ENCODE results near the gene SAMM50. TPM values are rescaled to one million over a fixed set of nuclear protein-coding genes. Genes with fewer than 3 reads are reported as not detected.
A peak's percentile ranks its signal among the peaks of the same experiment; 100 is the strongest.

The SAMM50 gene
- total RNA-seq, 1 donor from 2014 or later = 23.6 TPM

DNA sequence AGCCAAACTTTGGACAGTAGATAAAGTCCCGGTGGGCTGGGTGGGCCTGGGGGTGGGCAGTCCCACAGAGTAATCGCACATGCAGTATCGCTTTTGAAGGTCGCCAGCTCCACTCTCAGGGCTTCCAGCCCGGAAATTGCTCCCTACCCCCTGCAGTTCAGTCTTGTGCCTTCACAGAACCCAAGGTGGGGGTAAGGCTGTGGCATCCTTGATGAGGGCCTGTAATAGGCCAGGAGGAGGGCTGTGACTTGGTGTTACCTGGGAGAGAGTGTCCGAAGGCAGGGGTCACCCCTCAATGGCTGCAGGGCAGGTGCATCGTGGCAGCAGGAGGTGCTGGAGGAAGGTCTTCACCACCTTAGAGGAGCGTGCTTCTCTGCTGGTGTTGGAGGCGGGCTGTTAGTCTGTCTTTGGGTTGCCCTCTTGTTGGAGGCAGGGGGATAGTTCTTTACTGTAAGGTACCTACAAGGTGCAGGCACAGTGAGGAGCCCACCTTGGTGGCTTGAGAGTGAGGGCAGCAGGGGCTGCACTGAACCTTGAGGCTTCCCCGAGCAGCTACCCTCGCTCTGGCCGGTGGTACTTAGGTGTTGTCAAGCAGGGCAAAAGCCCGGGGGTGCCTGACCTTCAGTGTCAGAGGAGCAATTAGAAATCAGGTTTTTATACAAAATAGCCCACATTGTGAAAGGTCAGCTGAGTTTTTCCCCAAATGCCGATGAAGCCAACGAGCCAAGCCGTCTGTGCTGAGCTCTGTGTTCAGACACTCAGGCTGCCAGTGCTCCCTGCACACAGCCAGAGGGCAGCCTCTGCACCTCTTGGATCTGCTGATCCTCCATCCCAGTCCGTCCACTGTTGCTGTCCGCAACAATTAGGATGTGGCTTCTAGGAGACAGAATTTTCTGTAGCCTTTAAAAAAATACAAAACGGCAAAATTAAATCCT, 21.9 kb downstream of the SAMM50 start:
- ATAC-seq (no peak), DNase-seq (ENCODE audit: low spot score) (no peak)

- DNase-seq (ENCODE audit: low spot score) (no peak), ATAC-seq (no peak)
These were observed 23.3 kb downstream of the SAMM50 start for GRCh38 chr22:43978558-43978957.

- DNase-seq (ENCODE audit: low spot score) = no peak
These were observed 25.3 kb downstream of the SAMM50 start for GRCh38 chr22:43980579-43980978.

GRCh38 chr22:43980996-43981395, 25.8 kb downstream of the SAMM50 start:
- no peak for DNase-seq (ENCODE audit: low spot score)
- ATAC-seq = peak; percentile 62

More at GRCh38 chr22:43980579-43980978, 25.3 kb downstream of the SAMM50 start:
- ATAC-seq = no peak

- DNase-seq (ENCODE audit: low spot score) (no peak), ATAC-seq (no peak)
These were observed 28.6 kb downstream of the SAMM50 start for GRCh38 chr22:43983808-43984207.

GRCh38 chr22:43985532-43985931, 30.3 kb downstream of the SAMM50 start:
- ATAC-seq = no peak
- DNase-seq (ENCODE audit: low spot score) = no peak

DNA sequence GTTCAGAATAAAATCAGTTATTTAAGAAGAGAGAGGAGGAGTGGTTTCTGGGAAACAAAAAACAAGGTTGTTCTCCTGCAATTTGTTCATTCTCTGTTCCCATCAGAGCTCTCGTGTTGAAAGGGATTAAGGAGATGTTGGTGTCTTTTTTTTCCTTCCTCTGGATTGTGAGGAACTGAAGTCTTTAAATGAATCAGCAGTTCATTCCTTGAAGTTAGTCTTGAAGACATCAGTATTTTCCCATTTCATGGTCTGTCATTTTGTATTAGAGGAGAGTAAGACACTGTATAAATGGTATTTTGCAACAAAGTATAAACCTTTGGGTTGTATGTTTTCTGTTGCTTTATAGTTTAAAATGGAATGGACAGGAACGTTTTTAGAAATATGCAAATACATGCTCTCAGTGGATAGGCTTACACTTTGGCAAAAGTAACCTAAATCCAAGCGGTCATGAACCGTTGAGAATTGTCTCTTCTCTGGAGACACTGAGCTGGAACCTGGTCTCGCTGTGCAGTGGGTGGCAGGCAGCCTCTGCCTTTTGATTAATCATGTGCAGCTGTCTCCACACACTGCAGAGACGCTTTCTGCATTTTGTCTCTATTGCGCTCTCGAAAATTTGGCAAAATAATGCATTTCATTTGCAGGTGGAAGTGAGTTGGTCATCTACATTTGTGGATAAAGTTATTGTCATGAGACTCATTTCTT, 33.0 kb downstream of the SAMM50 start:
- ATAC-seq (no peak), DNase-seq (ENCODE audit: low spot score) (no peak)

DNA sequence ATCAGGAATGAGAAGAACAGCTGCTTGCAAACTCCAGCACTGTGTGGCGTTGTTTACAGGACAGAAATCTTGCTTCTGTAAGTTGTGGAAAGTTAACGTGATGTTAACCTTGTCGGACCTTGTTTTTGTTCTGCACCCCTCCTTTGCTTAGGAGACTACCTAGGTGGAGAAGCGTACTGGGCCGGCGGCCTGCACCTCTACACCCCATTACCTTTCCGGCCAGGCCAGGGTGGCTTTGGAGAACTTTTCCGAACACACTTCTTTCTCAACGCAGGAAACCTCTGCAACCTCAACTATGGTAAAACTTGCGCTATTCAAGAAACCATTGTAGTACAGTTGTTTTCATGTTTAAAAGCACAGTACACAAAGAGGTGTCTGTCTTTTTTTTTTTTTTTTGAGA, 33.7 kb downstream of the SAMM50 start:
- ATAC-seq (no peak), DNase-seq (ENCODE audit: low spot score) (no peak)

DNA sequence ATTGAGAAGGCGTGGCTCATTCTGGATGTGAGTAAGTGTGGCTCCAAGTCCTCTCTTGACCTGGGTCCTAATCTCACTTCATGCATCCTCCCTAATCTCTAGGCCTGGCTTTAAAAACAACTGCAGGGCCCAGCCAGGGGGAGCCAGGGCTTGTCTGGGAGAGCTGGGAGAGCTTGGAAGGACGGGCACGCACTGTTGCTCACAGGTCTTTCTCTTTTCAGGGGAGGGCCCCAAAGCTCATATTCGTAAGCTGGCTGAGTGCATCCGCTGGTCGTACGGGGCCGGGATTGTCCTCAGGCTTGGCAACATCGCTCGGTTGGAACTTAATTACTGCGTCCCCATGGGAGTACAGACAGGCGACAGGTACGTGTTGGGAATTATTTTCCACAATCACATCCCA, 34.8 kb downstream of the SAMM50 start:
- ATAC-seq (no peak), DNase-seq (ENCODE audit: low spot score) (no peak)

DNA sequence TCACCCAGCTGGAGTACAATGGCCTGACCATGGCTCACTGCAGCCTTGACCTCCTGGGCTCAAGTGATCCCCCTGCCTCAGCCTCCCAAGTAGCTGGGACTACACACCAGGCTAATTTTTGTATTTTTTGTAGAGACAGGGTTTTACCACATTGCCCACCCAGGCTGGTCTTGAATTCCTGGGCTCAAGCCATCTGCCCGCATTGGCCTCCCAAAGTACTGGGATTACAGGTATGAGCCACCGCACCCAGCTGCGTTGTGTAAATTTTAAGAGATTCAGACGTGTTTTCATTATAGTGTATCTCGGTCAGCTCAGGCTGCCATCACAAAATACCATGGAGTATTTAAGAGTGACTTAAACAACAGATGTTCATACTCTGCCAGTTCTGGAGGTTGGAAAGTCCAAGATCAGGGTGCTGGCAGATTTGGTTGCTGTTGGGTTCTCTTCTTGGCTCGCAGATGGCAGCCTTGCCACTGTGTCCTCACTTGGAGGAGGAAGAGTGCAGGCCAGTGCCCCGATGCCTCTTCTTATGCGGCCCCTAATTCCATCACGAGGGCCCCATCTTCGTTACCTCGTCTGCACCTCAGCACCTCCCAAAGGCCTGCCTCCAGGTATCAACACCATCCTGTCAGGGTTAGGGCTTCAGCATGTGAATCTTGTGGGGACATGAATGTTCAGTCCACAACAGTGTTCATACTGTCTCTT, 36.2 kb downstream of the SAMM50 start:
- no peak for DNase-seq (ENCODE audit: low spot score)
- no peak for ATAC-seq

DNA sequence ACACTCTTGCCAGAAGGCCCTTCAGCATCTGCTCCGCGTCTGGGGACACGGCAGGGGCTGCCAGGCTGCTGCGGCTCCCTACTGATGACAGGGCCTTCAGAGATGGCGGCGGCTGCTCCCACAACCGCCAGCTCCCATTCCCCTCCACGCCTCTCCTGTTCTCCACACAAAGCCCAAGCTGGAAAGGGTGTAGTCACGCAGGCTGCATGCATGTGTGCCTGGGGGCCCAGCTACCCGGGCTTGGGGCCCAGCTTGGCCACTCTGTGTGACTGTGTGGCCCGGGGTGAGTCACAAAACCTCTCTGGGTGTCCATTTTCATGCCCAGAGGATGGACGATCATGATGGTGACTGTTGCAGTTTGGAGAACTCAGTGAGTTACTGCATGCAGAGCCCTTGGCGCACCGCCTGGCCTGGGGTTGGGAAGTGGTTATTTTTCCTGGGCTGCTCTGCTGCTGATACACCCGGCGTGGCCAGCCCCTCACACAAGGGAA, 37.1 kb downstream of the SAMM50 start:
- peak; percentile 31 for ATAC-seq
- no peak for DNase-seq (ENCODE audit: low spot score)

- peak; percentile 88 for ATAC-seq
- DNase-seq (ENCODE audit: low spot score) = no peak
These were observed 38.0 kb downstream of the SAMM50 start for GRCh38 chr22:43993072-43993760.

DNA sequence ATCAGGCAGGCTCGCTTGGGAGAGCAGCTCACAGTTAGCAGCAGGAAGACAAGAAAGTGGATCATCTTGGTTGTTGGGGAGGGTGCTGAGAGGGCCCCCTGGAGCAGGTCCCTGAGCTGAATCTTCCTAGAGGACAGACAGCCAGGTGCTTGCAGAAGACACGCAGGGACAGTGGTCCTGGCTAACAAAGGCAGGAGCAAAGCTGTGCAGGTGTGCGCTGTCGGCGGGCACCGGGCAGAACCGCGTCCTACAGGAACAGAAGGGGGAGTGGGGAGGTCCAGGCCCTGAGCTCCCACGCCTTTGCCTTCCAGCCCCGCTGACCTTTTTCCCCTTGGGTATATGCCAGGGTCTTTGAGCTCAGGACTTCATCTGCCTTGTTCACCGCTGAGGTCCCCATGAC, 38.8 kb downstream of the SAMM50 start:
- no peak for DNase-seq (ENCODE audit: low spot score)
- peak; percentile 17 for ATAC-seq

GRCh38 chr22:43994416-43994815, 39.2 kb downstream of the SAMM50 start:
- ATAC-seq (no peak), DNase-seq (ENCODE audit: low spot score) (no peak)

GRCh38 chr22:43995057-43995685, 39.9 kb downstream of the SAMM50 start:
- DNase-seq (ENCODE audit: low spot score) (no peak), ATAC-seq (no peak)

GRCh38 chr22:43995798-43996169, 40.5 kb downstream of the SAMM50 start:
- ATAC-seq (no peak), DNase-seq (ENCODE audit: low spot score) (no peak)

DNA sequence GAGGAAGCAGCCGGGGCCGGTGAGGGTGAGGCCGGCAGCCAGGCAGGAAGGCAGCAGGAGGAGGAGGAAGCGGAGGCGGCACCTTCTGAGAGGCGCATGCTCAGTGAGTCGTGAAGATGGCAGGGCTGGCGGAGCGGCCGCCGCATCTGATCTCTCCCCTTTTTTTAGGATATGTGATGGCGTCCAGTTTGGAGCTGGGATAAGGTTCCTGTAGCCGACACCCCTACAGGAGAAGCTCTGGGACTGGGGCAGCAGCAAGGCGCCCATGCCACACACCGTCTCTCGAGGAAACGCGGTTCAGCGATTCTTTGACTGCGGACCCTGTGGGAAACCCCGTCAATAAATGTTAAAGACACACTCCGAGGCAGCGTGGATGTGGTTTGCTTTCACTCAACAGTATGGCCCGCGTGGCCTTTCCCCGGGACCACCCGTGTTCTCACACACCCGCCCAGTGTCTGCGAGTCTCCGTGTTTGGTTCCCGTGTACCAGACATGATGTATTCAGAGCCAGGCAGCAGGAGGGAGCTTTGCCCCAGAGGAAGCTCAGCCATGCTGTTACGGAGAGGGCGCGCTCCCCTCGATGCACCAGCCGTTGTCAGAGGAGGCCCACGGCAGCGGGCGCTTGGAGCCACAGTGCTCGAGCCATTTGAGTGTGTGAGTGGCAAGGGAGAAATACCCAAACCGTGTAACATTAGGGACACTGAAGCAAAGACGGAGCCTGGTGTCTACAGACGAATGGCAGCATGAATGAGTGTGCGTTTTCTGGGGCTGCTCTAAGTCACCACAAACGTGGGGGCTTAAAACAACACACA, 41.1 kb downstream of the SAMM50 start:
- peak; percentile 29 for ATAC-seq
- DNase-seq (ENCODE audit: low spot score) = no peak

DNA sequence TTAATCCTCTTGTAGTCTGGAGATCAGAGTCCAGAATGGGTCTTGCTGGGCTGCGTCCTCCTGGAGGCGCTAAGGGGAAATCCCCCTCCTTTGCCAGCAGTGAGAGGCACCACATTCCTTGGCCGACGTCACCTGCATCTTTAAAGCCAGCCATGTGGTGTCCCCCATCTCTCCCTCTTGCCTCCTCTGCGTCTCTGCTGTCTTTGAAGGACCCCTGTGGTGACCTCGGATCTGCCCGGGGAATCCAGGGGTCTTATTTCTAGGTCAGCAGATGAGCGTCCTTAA, 41.7 kb downstream of the SAMM50 start:
- DNase-seq (ENCODE audit: low spot score) = no peak
- no peak for ATAC-seq

DNA sequence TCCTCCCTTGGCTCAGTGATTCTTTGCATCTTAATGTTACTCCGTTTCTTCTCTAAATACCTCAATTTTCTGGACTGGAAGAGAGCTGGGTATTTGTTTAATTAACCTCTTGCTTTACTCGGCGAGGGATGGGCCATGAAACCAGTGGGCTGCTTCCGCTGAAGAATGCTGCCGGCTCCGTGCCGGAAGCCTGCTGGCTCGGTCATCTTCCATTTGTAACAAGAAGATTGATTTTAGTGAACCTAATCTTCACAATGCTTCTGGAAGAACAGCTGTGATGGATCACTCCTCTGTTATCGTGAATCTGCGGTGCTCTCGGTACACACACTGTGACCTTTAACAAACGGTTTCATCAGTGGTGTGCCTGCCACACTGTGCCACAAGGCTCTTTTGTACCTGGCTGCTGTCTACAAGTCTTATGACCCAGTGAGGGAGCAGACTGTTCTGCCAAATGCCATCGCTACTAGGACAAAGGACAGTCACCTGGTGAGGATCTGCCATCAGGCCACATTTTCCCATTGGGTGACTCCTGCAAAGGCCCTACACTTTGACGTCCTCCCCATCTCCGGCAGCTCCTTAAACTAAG, 43.5 kb downstream of the SAMM50 start:
- peak; percentile 48 for ATAC-seq
- DNase-seq (ENCODE audit: low spot score) = no peak
